K562 (cell line): ENCODE measurements around the gene FAM227B. TPM values are rescaled to one million over a fixed set of nuclear protein-coding genes. Genes with fewer than 3 reads are reported as not detected.

Source experiments
- ATAC-seq: fragments of 200-7000 bp; cut with Tn5 transposase; 3 replicates; pipeline ENCODE4 v1.9.1; 2020; ENCODE audit warnings: moderate library complexity
- BruUV-seq: library from RNA; stranded (reverse); fragments of 400-500 nt; replicated peaks from 2 replicates; lab custom pipeline; 2021; lab: Mats Ljungman, UMichigan
- CTCF ChIA-PET: fragments of 300-600 bp; formaldehyde crosslinking; extraction: SDS; loops from one replicate; lab custom pipeline; 2021; ENCODE audit warnings: low intra/inter-chr PET ratio; lab: Yijun Ruan, JAX
- POLR2A ChIA-PET: fragments of 300-600, 350-650 bp; sonication (Branson Sonifier 250); formaldehyde crosslinking; extraction: SDS; loops from one replicate; lab custom pipeline; 2021; ENCODE audit warnings: antibody characterized with exemption, inconsistent platforms; lab: Yijun Ruan, JAX
- DNase-seq, 4 experiments: peaks; one replicate each; pipeline versions ENCODE4 v3.0.0 to v3.0.0-alpha.2; 2011 to 2018; ENCODE audit warnings: low spot score in 3 of 4, mixed read lengths in 3 of 4; ENCODE audit errors: extremely low read depth in 1 of 4
- FAIRE-seq: peaks from 2 replicates; lab custom pipeline; 2011; peaks lifted over from hg19 to GRCh38; lab: Jason Lieb, UNC
- H2AFZ ChIP-seq: 2 replicates; pipeline ENCODE4 v1.6.0; 2011; ENCODE audit warnings: low read depth, low read length, control low read depth, inconsistent platforms
- H3K27ac ChIP-seq: fragments of 200-600 bp; 3 replicates; pipeline ENCODE4 v1.8.0; 2011; ENCODE audit warnings: low read depth, mild to moderate bottlenecking, control low read depth, inconsistent platforms, low read length, moderate library complexity, mixed read lengths; ENCODE audit errors: extremely low read depth
- H3K27me3 ChIP-seq, 2 experiments: fragments of 300-600 bp in 1 of 2; 2 replicates in 1 of 2; 3 replicates in 1 of 2; pipeline versions ENCODE4 v1.6.0 to v1.8.0; 2011; ENCODE audit warnings: inconsistent platforms in 2 of 2, low read length in 2 of 2, mild to moderate bottlenecking in 1 of 2, mixed read lengths in 1 of 2, moderate library complexity in 1 of 2; ENCODE audit not compliant: control insufficient read depth in 2 of 2, insufficient read depth in 2 of 2
- H3K36me3 ChIP-seq: fragments of 300-600 bp; 3 replicates; pipeline ENCODE4 v1.8.0; 2011; ENCODE audit warnings: mild to moderate bottlenecking, low read length, inconsistent platforms; ENCODE audit not compliant: control insufficient read depth, insufficient read depth
- H3K4me1 ChIP-seq, 2 experiments: fragments of 200-600 bp in 1 of 2; replicated peaks in 1 of 2; 2 replicates in 1 of 2; 3 replicates in 1 of 2; pipeline versions ENCODE4 v1.5.1 to v1.8.0; 2011; ENCODE audit warnings: inconsistent platforms in 2 of 2, low read length in 2 of 2, mild to moderate bottlenecking in 1 of 2, mixed read lengths in 1 of 2, moderate library complexity in 1 of 2; ENCODE audit not compliant: control insufficient read depth in 2 of 2, insufficient read depth in 2 of 2
- H3K4me2 ChIP-seq: 2 replicates; pipeline ENCODE4 v1.6.1; 2011; ENCODE audit warnings: low read length, control low read depth, inconsistent platforms, mixed read lengths; ENCODE audit not compliant: insufficient read depth
- H3K4me3 ChIP-seq: fragments of 200-600 bp; sonication (generic), shearing (Covaris generic); 2 replicates; pipeline ENCODE4 v1.5.1; 2016; ENCODE audit warnings: control low read depth, inconsistent platforms
- H3K79me2 ChIP-seq: fragments of 200-600 bp; 3 replicates; pipeline ENCODE4 v1.8.0; 2011; ENCODE audit warnings: low read length, inconsistent platforms; ENCODE audit not compliant: control insufficient read depth, insufficient read depth
- H3K9ac ChIP-seq, 2 experiments: 2 replicates each; pipeline versions ENCODE4 v1.6.0 to v1.6.1; 2011; ENCODE audit warnings: low read depth in 2 of 2, low read length in 2 of 2, control low read depth in 1 of 2, inconsistent platforms in 1 of 2, mild to moderate bottlenecking in 1 of 2, mixed read lengths in 1 of 2; ENCODE audit not compliant: insufficient read depth in 1 of 2
- H3K9me1 ChIP-seq: one replicate; pipeline ENCODE4 v1.6.0; 2011; ENCODE audit warnings: inconsistent platforms, mild to moderate bottlenecking, low read length, moderate library complexity; ENCODE audit not compliant: control insufficient read depth, insufficient read depth
- H3K9me3 ChIP-seq: replicated peaks from 2 replicates; pipeline ENCODE4 v1.5.1; 2011; ENCODE audit warnings: low read depth, low read length, inconsistent platforms; ENCODE audit not compliant: control insufficient read depth, insufficient read depth
- H4K20me1 ChIP-seq: replicated peaks from 2 replicates; pipeline ENCODE4 v1.6.1; 2011; ENCODE audit warnings: low read length, inconsistent platforms, mixed read lengths; ENCODE audit not compliant: control insufficient read depth, insufficient read depth
- ADNP ChIP-seq: fragments of 200-800 bp; sonication (Bioruptor generic); IDR thresholded peaks from 2 replicates; pipeline ENCODE4 v1.6.1; 2016; ENCODE audit warnings: missing genetic modification characterization, missing compliant biosample characterization
- CEBPZ ChIP-seq: fragments of 150-350 bp; IDR thresholded peaks from 2 replicates; pipeline ENCODE4 v1.6.1; 2014; ENCODE audit warnings: low read depth, mild to moderate bottlenecking, low read length, borderline replicate concordance
- HEY1 ChIP-seq: fragments of 250-450 bp; sonication (Bioruptor Pico); IDR thresholded peaks from 2 replicates; pipeline ENCODE4 v1.5.0; 2020; ENCODE audit warnings: mild to moderate bottlenecking, moderate library complexity, borderline replicate concordance
- HIVEP1 ChIP-seq: fragments of 250-450 bp; sonication (Bioruptor Pico); IDR thresholded peaks from 2 replicates; pipeline ENCODE4 v1.4.0; 2020; ENCODE audit warnings: mild to moderate bottlenecking
- MCM5 ChIP-seq: fragments of 450-650 bp; IDR thresholded peaks from 2 replicates; pipeline ENCODE4 v1.6.1; 2016; ENCODE audit warnings: low read depth
- PHB2 ChIP-seq: fragments of 450-650 bp; IDR thresholded peaks from 2 replicates; pipeline ENCODE4 v1.6.1; 2017; ENCODE audit warnings: low read depth
- RNF219 ChIP-seq: fragments of 250-450 bp; sonication (Bioruptor Pico); IDR thresholded peaks from 2 replicates; pipeline ENCODE4 v1.5.0; 2022; ENCODE audit warnings: mild to moderate bottlenecking
- YY1 ChIP-seq, 3 experiments: IDR thresholded peaks; 2 replicates each; pipeline ENCODE4 v1.6.1; 2011; ENCODE audit warnings: low read length in 2 of 3, mild to moderate bottlenecking in 2 of 3, moderate library complexity in 2 of 3, borderline replicate concordance in 1 of 3, control low read depth in 1 of 3, low read depth in 1 of 3; ENCODE audit not compliant: insufficient read depth in 3 of 3, insufficient replicate concordance in 2 of 3, control insufficient read depth in 1 of 3, insufficient read length in 1 of 3; ENCODE audit errors: extremely low read depth in 1 of 3
- ZNF507 ChIP-seq: conservative IDR thresholded peaks from 2 replicates; pipeline ENCODE4 v1.6.1; 2017; ENCODE audit warnings: missing genetic modification characterization, missing compliant biosample characterization
- ZNF780A ChIP-seq: fragments of 250-450 bp; sonication (Bioruptor Pico); IDR thresholded peaks from 2 replicates; pipeline ENCODE4 v1.5.0; 2021; ENCODE audit warnings: mild to moderate bottlenecking
- in situ Hi-C: fragments of 300-500 bp; cut with MboI; formaldehyde crosslinking; loops from 4 replicates; pipeline ENCODE4 v1.15.0; 2018; ENCODE audit warnings: inconsistent platforms, mixed read lengths
- intact Hi-C: fragments of 100-400 bp; cut with micrococcal nuclease; formaldehyde crosslinking; loops from 2 replicates; pipeline ENCODE4 v1.14.2; 2022
- polyA plus RNA-seq, 8 experiments: library from polyadenylated mRNA; depleted of rRNA in 4 of 8; stranded (reverse) in 5 of 8; unstranded in 3 of 8; fragments of >200 nt; fragmentation: Nextera tagmentation in 2 of 8; fragmentation: Illumina TruSeq in 1 of 8; extraction: Ambion mirVana in 2 of 8; extraction: Trizol in 1 of 8; gene quantifications; 2 replicates each; pipeline versions ENCODE4 v1.2.1 to v1.2.3, GENCODE V29; 2011 to 2014; ENCODE audit warnings: inconsistent platforms in 1 of 8, missing spikeins in 1 of 8
- total RNA-seq, 7 experiments: library from RNA; depleted of rRNA in 6 of 7; stranded (reverse); fragments of >200 nt in 6 of 7; fragmentation: Illumina TruSeq in 2 of 7; extraction: Trizol in 2 of 7; gene quantifications; 2 replicates each; pipeline versions ENCODE4 v1.2.1 to v1.2.3, GENCODE V29; 2011 to 2021; ENCODE audit warnings: low replicate concordance in 1 of 7
- TF ChIP-seq, protein P1 (sequence below): sonication (generic); formaldehyde crosslinking; IDR thresholded peaks from 2 replicates; pipeline ENCODE4 v1.8.1; 2023; ENCODE audit warnings: mild to moderate bottlenecking, missing genetic modification reagents

Gene FAM227B
- total and polyA plus RNA-seq, 9 of the 15 experiments (the other 6 are each of a cell fraction or from before 2014, with no cell fraction given) = 5.1 to 12.5 (median 11.2) TPM

GRCh38 chr15:49645277-49645676 is 24.7 kb upstream of the FAM227B start:
- Histone ChIP-seq H3K36me3 (peaks cover 4% of the 10 kb centered on the region; the same call in 2 of the 3 replicates), H3K27ac (no peak overlapping the region), H4K20me1 (no peaks in the 10 kb centered on the region), H2AFZ (no peak overlapping the region), H3K4me3 (no peak overlapping the region), H3K27me3 (no peaks in the 10 kb centered on the region), H3K9ac (no peak overlapping the region), H3K79me2 (no peaks in the 10 kb centered on the region), H3K9me1 (no peaks in the 10 kb centered on the region), H3K4me2 (no peak overlapping the region), H3K9me3 (no peaks in the 10 kb centered on the region), H3K4me1 (peaks cover 0 to 6% of the 10 kb centered on the region in 2 experiments; a peak in 3 of 5 replicates)
- TF ChIP-seq ADNP = no peak
- TF ChIP-seq YY1 (IDR thresholded peaks at IDR 0.05; ENCODE audit: borderline replicate concordance in 1 of 3, control insufficient read depth in 1 of 3, extremely low read depth in 1 of 3, insufficient read depth in 3 of 3, insufficient read length in 1 of 3, insufficient replicate concordance in 2 of 3, low read depth in 1 of 3, low read length in 2 of 3) = no peak
- TF ChIP-seq MCM5 = no peak
- no peak for TF ChIP-seq ZNF507 (tag)
- no peak for TF ChIP-seq PHB2
- TF ChIP-seq ZNF780A (CRISPR knock-in tag) = no peak
- TF ChIP-seq CEBPZ = no peak
- TF ChIP-seq, protein P1, sequence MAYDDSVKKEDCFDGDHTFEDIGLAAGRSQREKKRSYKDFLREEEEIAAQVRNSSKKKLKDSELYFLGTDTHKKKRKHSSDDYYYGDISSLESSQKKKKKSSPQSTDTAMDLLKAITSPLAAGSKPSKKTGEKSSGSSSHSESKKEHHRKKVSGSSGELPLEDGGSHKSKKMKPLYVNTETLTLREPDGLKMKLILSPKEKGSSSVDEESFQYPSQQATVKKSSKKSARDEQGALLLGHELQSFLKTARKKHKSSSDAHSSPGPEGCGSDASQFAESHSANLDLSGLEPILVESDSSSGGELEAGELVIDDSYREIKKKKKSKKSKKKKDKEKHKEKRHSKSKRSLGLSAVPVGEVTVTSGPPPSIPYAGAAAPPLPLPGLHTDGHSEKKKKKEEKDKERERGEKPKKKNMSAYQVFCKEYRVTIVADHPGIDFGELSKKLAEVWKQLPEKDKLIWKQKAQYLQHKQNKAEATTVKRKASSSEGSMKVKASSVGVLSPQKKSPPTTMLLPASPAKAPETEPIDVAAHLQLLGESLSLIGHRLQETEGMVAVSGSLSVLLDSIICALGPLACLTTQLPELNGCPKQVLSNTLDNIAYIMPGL (CRISPR knock-in tag) = no peak
- TF ChIP-seq HIVEP1 (CRISPR knock-in tag) = no peak
- TF ChIP-seq RNF219 (CRISPR knock-in tag) = no peak
- TF ChIP-seq HEY1 (CRISPR knock-in tag) = no peak
- in situ Hi-C loops (no loop called here), intact Hi-C loops (no loop called here)
- DNase-seq (no peak), FAIRE-seq (no peak), ATAC-seq (no peak)
- CTCF ChIA-PET = no interaction called here
- BruUV-seq = TSS peak; percentile 3
- POLR2A ChIA-PET = interaction anchor here (0.6 kb wide), 1 partner anchor 1229 kb away, joined by 3 read pairs; no protein-coding TSS in a partner anchor
